CD4-positive, alpha-beta T cell treated with Interleukin-17A for 1 hour (primary cell): ENCODE measurements around the gene PTPRU.

Source experiments
- DNase-seq: peaks from one replicate; pipeline ENCODE4 v3.0.0-alpha.2; 2020

Gene PTPRU

DNA sequence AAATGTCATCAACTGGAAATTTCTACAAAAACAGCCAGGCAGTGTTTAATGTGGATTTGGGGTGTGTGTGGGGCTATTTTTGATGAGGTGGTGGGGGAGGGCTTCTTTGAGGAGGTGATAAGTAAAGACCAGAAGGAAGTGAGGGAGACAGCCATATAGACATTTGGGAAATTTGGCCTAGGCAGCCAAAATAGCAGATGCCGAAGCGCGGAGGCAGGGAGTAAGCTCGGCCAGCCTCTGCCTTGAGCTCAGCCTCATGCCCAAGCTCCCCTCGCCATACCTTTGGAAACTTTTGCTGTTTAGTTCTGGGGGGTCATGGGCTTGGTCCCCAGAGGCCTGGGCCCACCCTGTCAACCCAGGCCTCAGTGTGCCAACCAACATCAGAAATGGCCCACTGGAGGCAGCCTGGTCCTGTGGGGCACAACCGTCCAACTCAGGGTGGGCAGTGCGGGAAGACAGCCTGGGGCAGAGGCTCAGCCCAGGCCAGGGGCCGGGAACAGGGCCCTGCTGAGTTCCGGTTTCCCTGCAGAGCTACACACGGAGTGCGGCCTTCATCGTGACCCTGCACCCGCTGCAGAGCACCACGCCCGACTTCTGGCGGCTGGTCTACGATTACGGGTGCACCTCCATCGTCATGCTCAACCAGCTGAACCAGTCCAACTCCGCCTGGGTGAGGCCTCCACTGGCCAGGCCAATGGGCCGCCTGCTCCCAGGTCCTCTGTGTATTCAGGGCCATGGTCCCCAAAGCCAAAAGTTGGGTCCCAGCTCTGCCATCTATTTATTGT lies 84.0 kb downstream of the PTPRU start:
- no peak for DNase-seq

DNA sequence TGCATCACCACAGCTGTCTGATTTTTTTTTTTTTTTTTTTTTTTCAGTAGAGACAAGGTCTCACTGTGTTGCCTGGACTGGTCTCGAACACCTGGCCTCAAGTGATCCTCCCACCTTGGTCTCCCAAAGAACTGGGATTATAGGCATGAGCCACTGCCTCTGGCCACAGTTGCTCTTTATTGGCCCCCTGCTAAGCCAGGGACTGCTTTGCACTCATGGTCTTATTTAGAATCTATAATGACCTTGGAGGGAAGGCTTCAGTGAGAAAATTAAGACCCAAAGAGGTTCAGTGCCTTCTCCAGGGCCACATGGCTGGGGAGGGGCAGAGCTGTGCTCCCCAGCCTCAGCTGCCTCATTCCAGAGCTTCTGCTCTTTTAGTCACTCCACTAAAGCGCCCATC lies 84.9 kb downstream of the PTPRU start:
- no peak for DNase-seq

DNA sequence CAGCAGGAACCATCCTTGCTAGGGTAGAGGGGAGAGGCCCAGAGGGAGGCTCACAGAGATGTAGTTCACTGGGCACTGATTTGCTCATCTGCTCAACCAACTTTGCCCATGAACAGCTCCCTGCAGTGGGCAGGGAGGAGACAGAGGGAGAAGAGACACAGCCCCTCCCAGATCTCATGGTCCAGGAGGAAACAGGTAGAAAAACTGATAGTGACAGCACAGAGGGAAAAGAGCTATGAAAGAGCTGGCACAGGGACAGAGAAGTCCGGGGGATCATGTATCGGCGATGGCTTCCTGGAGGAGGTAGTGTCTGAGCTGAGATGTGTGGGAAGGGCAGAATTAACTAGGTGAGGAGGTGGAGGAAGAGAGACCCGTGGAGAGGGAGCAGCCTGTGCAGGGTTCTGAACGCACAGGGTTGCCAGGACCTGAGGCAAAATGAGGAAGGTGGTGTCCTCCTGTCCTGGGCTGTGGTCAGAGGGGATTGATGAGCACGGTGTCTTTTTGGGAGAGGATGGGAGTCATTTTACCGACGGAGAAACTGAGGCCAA lies 85.9 kb downstream of the PTPRU start:
- no peak for DNase-seq

DNA sequence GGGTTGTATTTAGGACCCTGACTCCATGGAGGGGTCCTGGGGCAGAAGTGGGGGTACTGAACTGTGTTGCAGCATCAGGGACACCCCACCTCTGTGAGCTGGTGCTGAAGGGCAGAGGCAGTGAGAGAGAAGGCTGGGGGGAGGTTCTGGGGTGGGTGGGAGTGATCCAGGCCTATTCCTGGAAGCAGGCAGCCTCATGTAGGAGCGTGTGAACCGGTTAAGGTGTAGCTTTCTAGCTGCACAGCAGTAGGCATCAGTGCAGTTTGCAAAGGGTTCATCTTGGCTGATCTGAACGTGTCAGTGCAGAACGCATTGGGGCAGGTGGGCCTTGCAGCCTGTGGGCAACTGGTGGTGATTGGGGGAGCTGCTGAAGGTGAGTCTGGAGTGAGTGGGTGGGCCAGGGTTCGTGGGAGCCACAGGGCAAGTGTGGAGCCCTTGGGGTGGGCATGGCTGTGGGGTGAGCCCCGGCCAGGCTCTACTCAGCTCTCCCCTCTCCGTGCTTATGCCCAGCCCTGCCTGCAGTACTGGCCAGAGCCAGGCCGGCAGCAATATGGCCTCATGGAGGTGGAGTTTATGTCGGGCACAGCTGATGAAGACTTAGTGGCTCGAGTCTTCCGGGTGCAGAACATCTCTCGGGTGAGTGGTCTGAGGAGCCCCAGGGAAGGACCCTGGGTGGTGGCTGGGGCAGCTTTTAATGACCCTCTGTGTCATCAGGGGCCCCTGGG lies 86.7 kb downstream of the PTPRU start:
- no peak for DNase-seq

DNA sequence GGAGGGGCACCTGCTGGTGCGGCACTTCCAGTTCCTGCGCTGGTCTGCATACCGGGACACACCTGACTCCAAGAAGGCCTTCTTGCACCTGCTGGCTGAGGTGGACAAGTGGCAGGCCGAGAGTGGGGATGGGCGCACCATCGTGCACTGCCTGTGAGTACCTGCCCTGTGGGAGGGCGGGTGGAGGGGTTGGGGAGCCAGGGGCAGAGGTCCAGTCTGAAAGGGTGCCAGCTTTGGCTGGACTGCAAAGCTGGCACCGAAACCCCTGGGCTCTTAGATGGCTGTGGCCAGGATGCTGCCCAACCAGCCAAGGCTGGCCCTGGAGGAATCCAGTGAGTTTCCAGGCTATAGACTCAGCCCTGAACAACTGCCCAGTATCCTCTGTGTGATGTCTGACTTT lies 87.3 kb downstream of the PTPRU start:
- DNase-seq, result no peak

DNA sequence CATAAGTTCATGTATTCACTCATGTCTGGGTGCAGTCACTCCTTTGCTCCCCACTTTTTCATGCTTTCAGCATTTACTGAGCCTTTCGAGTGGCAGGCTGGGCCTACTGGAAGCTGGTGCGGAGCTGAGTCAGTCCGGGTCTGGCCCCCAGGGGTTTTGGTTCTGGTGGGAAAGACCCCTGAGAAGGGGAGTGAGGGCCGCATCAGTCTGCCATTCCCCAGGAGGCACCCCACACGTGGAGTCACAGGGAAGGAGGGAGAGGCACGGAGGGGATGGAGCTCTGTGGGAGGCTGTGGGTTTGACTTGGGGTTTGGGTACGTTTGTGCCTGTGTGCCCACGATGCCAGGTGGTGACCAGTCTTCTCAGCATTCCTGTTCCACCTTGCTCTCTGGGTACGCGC lies 87.9 kb downstream of the PTPRU start:
- DNase-seq, result no peak

DNA sequence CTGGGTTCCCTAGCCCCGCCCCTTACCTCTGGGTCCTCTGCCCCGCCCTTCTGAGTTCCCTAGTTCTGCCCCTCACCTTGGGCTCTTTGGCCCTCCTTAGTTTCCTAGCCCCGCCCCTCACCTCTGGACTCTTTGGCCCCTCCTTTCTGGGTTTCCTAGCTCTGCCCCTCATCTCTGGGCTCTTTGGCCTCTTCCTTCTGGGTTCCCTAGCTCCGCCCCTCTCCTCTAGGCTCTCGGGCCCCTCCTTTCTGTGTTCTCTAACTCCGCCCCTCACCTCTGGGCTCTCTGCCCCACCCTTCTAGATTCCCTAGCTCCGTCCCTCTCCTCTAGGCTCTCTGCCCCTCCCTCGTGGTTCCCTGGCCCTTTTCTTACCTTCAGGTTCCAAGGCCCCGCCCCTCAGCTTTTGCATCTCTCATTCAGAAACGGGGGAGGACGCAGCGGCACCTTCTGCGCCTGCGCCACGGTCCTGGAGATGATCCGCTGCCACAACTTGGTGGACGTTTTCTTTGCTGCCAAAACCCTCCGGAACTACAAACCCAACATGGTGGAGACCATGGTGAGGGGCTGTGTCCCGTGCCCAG lies 88.5 kb downstream of the PTPRU start:
- DNase-seq, result no peak

DNA sequence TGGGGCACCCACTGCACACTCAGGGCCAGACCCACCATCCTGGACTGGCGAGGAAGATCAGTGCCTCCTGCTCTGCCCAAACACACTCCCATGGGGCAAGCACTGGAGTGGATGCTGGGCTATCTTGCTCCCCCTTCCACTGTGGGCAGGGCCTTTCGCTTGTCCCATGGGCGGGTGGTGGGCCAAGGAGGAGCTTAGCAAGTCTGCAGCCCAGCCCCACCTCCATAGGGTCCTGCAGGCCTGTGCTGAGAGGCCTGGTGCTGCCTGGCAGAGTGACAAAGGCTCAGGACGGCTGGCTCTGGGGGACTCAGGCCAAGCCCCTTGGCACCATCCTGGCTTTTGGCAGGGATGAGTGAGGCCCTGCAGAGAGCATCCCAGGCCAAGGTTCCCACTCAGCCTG lies 89.4 kb downstream of the PTPRU start:
- DNase-seq, result no peak

DNA sequence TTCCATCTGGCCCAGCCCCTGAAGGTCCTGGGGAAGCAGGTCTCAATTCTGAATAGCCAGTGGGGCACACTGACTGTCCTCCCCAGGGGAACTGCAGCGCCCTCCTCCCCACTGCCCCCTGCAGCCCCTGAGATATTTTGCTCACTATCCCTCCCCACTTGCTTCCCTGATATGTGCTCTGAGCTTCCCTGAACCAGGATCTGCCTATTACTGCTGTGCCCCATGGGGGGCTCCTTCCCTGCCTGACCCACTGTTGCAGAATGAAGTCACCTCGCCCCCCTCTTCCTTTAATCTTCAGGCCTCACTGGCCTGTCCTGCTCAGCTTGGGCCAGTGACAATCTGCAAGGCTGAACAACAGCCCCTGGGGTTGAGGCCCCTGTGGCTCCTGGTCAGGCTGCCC lies 89.8 kb downstream of the PTPRU start:
- DNase-seq, result no peak

DNA sequence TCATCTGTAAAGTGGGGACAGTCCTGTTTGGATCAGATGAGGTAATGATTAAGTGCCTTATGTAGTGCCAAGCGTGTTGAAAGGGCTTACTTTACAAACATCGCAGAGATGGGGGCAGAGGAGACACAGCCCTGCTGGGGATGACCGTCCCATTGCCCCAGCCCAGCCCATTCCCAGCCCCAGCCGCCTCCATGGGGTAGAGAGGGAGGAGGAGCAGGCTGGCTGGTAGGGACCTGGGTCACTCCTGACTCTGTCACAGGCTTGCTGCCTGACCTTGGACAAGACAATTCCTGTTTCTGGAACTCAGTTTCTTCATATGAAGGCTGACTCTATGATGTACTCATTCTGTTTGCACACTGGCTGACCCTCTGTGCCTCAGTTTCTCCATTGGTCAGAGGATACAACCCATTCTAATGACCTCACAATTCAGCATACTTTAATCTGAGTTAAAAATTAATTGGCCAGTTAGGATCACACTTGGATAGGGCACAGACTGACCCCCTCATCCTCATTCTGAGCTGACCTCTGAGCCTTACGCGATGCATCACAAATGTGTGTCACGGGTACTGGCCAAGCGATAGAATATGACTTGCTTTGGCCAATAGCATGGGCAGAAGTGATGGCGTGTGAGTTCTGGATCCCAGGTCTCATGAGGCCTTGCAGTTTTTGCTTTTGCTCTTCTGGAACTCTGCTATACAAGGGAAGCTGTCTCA lies 91.1 kb downstream of the PTPRU start:
- DNase-seq, result no peak

DNA sequence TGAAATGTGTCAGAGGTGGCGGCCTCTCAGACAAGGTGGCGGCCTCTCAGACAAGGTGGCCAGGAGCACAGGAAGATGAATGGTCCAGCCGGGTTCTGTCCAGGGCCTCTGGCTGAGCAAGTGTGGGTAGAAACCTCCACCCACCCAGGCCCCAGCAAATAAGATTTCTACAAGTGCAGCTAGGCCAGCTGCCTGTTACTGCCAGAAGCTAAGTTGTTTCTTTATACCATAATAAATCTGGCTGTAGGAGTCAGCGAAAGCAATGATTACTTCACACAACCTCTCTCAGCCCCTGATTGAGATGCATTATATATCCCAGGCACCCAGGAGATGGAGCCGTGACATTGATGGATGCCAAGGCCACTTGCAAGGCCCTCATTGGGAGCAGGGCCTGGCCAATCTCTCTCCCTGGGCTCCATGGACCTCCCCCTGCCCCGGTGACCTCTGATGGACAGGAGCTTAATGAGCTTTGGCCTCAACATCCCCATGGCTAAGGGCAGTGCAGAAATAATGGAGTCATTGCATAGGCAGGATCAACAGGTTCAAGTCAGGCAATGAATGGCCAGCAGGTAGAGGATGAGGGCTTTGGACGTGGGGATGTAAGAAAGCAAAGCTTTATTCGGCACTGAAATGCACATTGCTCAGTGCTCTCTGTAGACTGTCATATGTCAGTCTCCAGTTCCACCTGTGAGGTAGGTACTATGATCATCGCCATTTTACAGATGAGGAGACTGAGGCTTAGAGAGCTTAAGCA lies 92.9 kb downstream of the PTPRU start:
- no peak for DNase-seq

DNA sequence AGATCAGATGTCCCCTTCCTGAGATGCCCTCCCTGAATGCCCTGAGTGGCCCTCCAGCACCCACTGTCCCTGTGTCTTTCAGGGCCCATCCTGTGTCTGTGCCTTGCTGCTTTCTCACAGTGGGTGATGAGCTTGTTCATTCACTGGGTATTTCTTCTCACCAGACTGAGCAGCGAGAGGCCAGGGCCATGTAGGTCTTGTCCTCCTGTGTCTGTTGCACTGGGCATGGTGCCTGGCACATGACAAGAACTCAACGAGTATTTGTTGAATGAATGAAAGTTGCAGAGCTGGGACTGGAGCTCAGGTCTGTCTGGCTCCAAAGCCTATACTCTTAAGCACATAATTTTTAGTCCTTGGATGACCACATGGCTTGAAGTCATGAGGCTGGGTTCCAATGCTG lies 93.8 kb downstream of the PTPRU start:
- no peak for DNase-seq

DNA sequence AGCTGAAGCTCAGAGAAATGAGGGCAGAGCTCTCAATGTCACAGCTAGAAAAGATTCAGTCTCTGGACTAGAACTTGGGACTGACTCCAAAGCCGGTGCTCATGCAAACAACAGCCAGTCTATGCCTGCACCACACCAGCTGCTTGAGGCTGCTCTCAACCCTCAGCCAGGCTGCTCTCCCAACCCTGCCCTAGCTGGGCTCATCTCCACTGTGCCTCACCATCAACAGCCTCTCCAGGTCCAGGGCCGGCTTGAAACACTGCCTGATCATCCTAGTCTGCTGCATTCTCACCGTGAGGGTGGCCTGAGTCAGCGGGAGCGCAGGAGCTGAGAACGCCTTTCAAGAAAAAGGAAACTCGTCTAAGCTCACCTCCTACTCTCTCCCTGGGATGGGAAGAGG lies 94.5 kb downstream of the PTPRU start:
- DNase-seq, result no peak

DNA sequence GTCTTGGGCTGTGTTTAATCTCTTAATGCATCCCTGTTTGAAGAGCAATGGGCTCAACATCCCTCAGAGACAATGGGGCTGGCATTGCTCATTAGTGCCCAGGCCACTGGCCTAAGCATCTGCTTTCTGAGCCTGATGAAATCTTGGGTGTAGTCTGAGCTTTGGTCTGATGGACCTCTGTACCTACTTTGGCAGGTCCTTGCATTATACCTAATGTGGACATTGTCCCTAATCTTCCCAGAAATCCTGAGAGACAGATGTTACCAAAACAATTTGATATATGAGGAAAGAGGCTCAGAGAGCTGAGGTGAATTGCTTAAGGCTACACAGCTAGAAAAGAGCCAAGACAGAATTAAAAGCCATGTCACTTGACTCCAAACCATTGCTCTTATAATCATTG lies 95.0 kb downstream of the PTPRU start:
- no peak for DNase-seq

DNA sequence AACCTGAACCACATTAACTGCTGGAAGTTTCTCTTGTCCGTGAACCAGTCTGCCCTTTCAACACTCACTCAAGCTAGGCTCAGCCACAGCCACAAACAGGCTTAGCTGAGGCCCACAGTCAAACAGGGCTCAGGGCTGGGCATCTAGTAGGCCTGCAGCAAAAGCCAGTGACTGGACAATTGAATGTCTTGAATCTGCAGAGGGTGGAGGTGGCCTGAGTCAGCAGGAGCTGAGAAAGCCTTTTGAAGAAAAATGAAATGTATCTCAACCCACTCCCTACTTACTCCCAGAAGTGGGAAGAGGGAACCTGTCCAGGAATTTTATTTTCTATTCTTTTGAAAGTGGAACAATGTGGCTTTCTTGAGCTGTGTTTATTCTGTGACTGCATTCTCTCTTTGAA lies 95.4 kb downstream of the PTPRU start:
- DNase-seq, result no peak

DNA sequence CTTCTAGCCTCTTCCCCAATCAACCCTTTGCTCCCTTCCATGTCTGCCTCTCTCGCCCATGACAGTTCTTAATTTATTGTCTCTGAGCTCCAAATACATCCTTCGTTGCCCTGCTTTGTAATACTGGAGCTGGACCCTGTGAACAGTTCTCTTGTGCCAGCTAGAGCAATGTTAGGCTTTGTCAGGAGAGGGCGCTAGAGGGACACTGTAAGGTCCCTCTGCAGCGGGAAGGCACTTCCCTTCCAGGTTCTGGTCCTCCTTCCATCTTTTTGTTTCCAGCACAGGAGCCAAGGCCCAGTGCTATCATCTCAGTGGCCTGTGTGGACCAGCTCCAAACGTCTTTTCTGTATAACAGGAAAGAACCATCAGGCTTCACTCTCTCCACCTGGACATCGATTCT lies 95.9 kb downstream of the PTPRU start:
- no peak for DNase-seq

DNA sequence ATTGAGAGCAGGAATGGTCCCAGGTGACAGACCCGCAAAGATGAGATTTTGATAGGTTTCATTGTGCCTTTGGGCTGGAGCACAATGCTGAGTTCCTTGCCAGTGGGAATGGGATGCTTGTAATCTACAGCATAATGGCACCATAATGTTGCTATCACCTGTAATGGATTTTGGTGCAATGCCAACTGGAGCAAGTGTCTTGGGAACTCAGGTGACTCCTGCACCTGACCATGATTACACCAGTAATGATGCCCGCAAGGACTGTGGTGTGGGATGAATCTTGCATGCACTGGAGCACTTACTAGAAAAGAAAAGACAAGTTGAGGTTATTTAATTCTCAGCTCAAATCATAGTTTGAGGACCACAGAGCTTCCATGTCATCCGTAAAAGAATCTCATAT lies 96.7 kb downstream of the PTPRU start:
- DNase-seq, result no peak

DNA sequence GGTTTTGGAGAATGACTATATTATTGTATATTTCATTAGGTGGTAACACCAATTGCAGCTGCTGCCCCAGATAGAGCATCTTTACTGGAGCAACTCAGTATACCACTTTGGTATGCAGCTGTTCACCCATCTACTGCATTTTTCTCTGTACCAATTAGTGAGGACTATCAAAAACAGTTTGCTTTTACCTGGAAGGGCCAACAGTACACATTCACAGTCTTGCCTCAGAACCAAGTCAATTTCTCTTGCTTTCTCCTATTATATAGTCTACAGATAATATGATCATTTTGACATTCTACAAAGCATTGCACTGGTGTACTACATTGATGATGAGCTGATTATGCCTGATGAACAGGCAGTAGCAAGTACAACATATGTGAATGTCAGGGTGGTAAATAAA lies 99.3 kb downstream of the PTPRU start:
- no peak for DNase-seq

DNA sequence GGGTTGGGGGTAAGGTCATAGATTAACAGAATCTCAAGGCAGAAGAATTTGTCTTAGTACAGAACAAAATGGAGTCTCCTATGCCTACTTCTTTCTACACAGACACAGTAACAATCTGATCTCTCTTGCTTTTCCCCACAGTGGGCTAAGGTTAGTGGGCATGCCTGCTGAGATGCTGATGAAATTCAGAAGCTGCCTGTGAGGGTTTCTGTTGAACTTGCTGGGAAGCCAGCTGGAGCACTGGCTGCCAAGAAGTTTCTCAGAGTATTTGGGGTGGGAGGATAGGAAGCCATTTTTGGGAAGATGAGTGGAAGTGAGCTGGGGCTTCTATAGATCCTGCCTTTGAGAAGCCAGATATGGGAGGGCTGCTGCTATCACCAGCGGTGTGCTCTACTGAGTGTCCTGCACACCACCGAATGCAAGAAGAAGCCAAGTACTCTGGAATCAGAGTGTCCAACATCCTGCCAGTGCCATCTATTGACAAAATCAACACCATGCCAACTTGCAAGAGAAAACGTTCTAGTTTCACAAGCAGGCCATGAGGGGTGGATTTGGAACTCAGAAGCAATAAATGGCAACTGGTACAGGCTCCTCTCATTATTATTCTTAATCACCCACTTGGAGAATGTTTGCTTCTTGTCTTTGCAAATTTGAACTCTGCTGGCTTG lies 102.7 kb downstream of the PTPRU start:
- no peak for DNase-seq

DNA sequence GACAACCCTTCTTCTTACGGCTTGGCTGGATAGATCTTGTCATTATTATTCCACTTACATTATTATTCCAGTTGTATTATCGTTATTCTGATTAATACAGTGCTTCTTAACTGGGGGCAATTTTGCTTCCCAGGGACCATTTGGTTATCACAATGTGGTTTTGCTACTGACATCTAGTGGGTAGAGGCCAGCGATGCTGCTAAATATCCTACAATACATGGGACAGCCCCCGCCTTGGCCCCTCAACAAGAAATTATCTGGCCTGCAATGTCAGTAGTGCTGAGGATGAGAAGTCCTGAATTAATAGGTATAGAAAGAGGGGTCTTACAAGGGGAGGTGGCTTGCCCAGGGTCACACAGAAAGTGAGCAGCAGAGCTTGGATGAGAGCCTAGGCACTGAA lies 105.6 kb downstream of the PTPRU start:
- no peak for DNase-seq

DNA sequence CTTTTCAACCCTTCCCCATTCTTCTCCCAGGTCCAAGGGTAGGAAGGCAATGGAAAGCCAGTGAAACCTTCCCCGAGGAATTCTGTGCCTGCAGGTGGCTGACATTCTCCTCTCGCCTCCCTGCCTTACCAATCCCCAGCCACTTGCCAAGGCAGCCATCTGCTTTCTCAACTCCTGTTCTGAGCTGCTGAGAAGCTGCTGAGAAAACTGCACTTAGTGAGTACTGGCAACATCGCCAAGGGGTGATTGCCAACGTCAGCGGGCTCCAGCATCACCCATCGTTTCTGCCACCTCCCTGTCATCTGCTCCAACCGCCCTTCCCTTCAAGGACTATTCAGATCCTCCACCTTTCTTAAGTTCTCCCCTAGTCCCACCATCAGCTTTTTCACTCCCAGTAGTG lies 106.0 kb downstream of the PTPRU start:
- no peak for DNase-seq

DNA sequence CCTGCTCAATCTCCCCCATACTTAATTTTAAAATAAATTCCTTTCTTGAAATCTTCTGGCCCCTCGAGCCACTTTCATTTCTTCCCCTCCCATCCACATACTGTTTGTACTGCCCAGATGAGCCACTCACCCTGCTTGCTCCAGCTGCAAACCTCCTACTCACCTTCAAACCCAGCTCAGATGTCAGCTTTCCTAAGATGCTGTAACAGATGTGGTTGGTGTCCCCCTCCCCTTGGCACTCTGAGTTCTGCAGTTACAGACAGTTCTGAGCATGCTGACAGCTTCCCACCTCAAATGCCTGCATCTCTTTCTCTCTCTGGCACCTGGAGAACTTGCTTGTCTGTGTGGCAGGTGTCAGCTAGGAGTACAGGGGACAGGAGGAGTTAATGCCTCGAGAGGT lies 106.7 kb downstream of the PTPRU start:
- no peak for DNase-seq
